Measurements from ENCODE around the gene ANKS1A. TPM values are rescaled to one million over a fixed set of nuclear protein-coding genes. Genes with fewer than 3 reads are reported as not detected.

ANKS1A gene
- total RNA-seq, 6 experiments from 2014 or later, result 6.7 to 17.4 (median 10.5) TPM

- Histone ChIP-seq H3K4me1 (peaks cover 0 to 10% (median 0%) of the 10 kb centered on the region in 4 donors), H3K9me3 (no peaks in the 10 kb centered on the region), H3K27me3 (no peaks in the 10 kb centered on the region), H3K27ac (no peak overlapping the region), H3K36me3 (peaks cover 0 to 20% (median 2%) of the 10 kb centered on the region in 4 donors), H3K4me3 (no peak overlapping the region)
- intact Hi-C loops (cut with DNase I), result no loop called here
- 70% methylated on average over 1 of the region's 3 CpGs for WGBS (ENCODE audit: insufficient coverage, low coverage, low lambda C conversion rate, missing lambda C conversion rate)
- ATAC-seq, result peak in 1 of 4 donors; percentile 12
- no peak for DNase-seq
- TF ChIP-seq POLR2A (IDR thresholded peaks at IDR 0.05) (no peak), CTCF (IDR thresholded peaks at IDR 0.05) (no peak)
These were observed 90.9 kb downstream of the ANKS1A start for GRCh38 chr6:34979994-34980393.

- Histone ChIP-seq H3K27me3 (no peaks in the 10 kb centered on the region), H3K27ac (no peak overlapping the region), H3K9me3 (no peaks in the 10 kb centered on the region), H3K36me3 (peaks cover 0 to 33% (median 2%) of the 10 kb centered on the region in 4 donors), H3K4me3 (no peak overlapping the region), H3K4me1 (peaks cover 0 to 10% (median 0%) of the 10 kb centered on the region in 4 donors)
- no peak for TF ChIP-seq CTCF (IDR thresholded peaks at IDR 0.05)
- intact Hi-C loops (cut with DNase I), result no loop called here
- ATAC-seq (no peak), DNase-seq (no peak)
- WGBS (ENCODE audit: insufficient coverage, low coverage, low lambda C conversion rate, missing lambda C conversion rate), result 89% methylated on average over 5 of the region's 5 CpGs
These were observed 92.3 kb downstream of the ANKS1A start for GRCh38 chr6:34981366-34981765.

GRCh38 chr6:34981951-34982350, 92.9 kb downstream of the ANKS1A start:
- TF ChIP-seq POLR2A (IDR thresholded peaks at IDR 0.05) (no peak), CTCF (IDR thresholded peaks at IDR 0.05) (no peak)
- Histone ChIP-seq H3K27ac (peak overlapping the region in 1 of 3 donors; percentile 2), H3K4me1 (peaks cover 0 to 10% (median under 1%) of the 10 kb centered on the region in 4 donors), H3K36me3 (peaks cover 0 to 33% (median 2%) of the 10 kb centered on the region in 4 donors), H3K4me3 (no peak overlapping the region), H3K9me3 (no peaks in the 10 kb centered on the region), H3K27me3 (no peaks in the 10 kb centered on the region)
- no peak for DNase-seq
- no peak for ATAC-seq
- 72% methylated on average over 5 of the region's 7 CpGs for WGBS (ENCODE audit: insufficient coverage, low coverage, low lambda C conversion rate, missing lambda C conversion rate)
- intact Hi-C loops (cut with DNase I), result no loop called here

- Histone ChIP-seq H3K36me3 (peaks cover 0 to 33% (median 2%) of the 10 kb centered on the region in 4 donors), H3K27ac (peak overlapping the region in 1 of 3 donors; percentile 2), H3K9me3 (no peaks in the 10 kb centered on the region), H3K27me3 (no peaks in the 10 kb centered on the region), H3K4me1 (peaks cover 0 to 10% (median 3%) of the 10 kb centered on the region in 4 donors), H3K4me3 (no peak overlapping the region)
- no peak for TF ChIP-seq POLR2A (IDR thresholded peaks at IDR 0.05)
- TF ChIP-seq CTCF (IDR thresholded peaks at IDR 0.05), result peak; percentile 31 to 50 (median 40)
- DNase-seq (peak; percentile 33 to 77 (median 65)), ATAC-seq (peak; percentile 71 to 82 (median 82))
- intact Hi-C loops (cut with DNase I), result no loop called here
- 51% methylated on average over 8 of the region's 11 CpGs for WGBS (ENCODE audit: insufficient coverage, low coverage, low lambda C conversion rate, missing lambda C conversion rate)
These were observed 93.4 kb downstream of the ANKS1A start for GRCh38 chr6:34982424-34982852.

Data from right lobe of liver (tissue), 6 donors.